HUES48 (cell line): Measurements from ENCODE around the gene CENPP.

Experiments used
- H3K27ac ChIP-seq: one replicate; pipeline ENCODE4 v1.7.0; 2013; ENCODE audit warnings: low read depth, low read length, inconsistent platforms
- H3K27me3 ChIP-seq: 2 replicates; pipeline ENCODE4 v1.6.1; 2013; ENCODE audit warnings: mild to moderate bottlenecking, low read length; ENCODE audit not compliant: control insufficient read depth, insufficient read depth
- H3K36me3 ChIP-seq: 2 replicates; pipeline ENCODE4 v1.6.1; 2013; ENCODE audit warnings: low read length; ENCODE audit not compliant: control insufficient read depth, insufficient read depth
- H3K4me1 ChIP-seq: 2 replicates; pipeline ENCODE4 v1.6.1; 2013; ENCODE audit warnings: mild to moderate bottlenecking, low read length; ENCODE audit not compliant: control insufficient read depth, insufficient read depth
- H3K4me3 ChIP-seq: 2 replicates; pipeline ENCODE4 v1.5.1; 2013; ENCODE audit warnings: mild to moderate bottlenecking, low read depth, low read length
- H3K9ac ChIP-seq: 2 replicates; pipeline ENCODE4 v1.6.1; 2013; ENCODE audit warnings: mild to moderate bottlenecking, low read depth, low read length, moderate library complexity
- H3K9me3 ChIP-seq: 2 replicates; pipeline ENCODE4 v1.6.1; 2013; ENCODE audit warnings: low read length; ENCODE audit not compliant: control insufficient read depth, insufficient read depth

The CENPP gene

GRCh38 chr9:92663126-92663525, 337.4 kb downstream of the CENPP start:
- no peaks in the 10 kb centered on the region for H3K9me3 ChIP-seq
- H3K27ac ChIP-seq: no peak overlapping the region
- no peak overlapping the region for H3K4me3 ChIP-seq
- H3K4me1 ChIP-seq: peaks cover 11% of the 10 kb centered on the region
- H3K27me3 ChIP-seq: no peaks in the 10 kb centered on the region
- H3K36me3 ChIP-seq: peaks cover 13% of the 10 kb centered on the region
- no peak overlapping the region for H3K9ac ChIP-seq

GRCh38 chr9:92663951-92664350, 338.2 kb downstream of the CENPP start:
- no peak overlapping the region for H3K9ac ChIP-seq
- no peaks in the 10 kb centered on the region for H3K27me3 ChIP-seq
- H3K9me3 ChIP-seq: no peaks in the 10 kb centered on the region
- peaks cover 15% of the 10 kb centered on the region for H3K4me1 ChIP-seq
- no peak overlapping the region for H3K27ac ChIP-seq
- H3K4me3 ChIP-seq: no peak overlapping the region
- H3K36me3 ChIP-seq: peaks cover 11% of the 10 kb centered on the region; the same call in 1 of the 2 replicates

GRCh38 chr9:92664394-92665152, 338.8 kb downstream of the CENPP start:
- Histone ChIP-seq H3K4me3 (no peak overlapping the region), H3K27ac (peak overlapping the region; percentile 6), H3K9ac (no peak overlapping the region), H3K36me3 (peaks cover 11% of the 10 kb centered on the region; the same call in 1 of the 2 replicates), H3K27me3 (no peaks in the 10 kb centered on the region), H3K9me3 (no peaks in the 10 kb centered on the region), H3K4me1 (peaks cover 12% of the 10 kb centered on the region)

- H3K27me3 ChIP-seq: no peaks in the 10 kb centered on the region
- H3K36me3 ChIP-seq: peaks cover 11% of the 10 kb centered on the region; the same call in 1 of the 2 replicates
- no peaks in the 10 kb centered on the region for H3K9me3 ChIP-seq
- H3K4me3 ChIP-seq: no peak overlapping the region
- no peak overlapping the region for H3K9ac ChIP-seq
- no peak overlapping the region for H3K27ac ChIP-seq
- H3K4me1 ChIP-seq: peaks cover 4% of the 10 kb centered on the region; the same call in 1 of the 2 replicates
These were observed 340.1 kb downstream of the CENPP start for GRCh38 chr9:92665836-92666235.

GRCh38 chr9:92666236-92666635, 340.5 kb downstream of the CENPP start:
- no peaks in the 10 kb centered on the region for H3K9me3 ChIP-seq
- peaks cover 4% of the 10 kb centered on the region; the same call in 1 of the 2 replicates for H3K4me1 ChIP-seq
- peaks cover 11% of the 10 kb centered on the region; the same call in 1 of the 2 replicates for H3K36me3 ChIP-seq
- no peak overlapping the region for H3K27ac ChIP-seq
- H3K4me3 ChIP-seq: no peak overlapping the region
- H3K27me3 ChIP-seq: no peaks in the 10 kb centered on the region
- H3K9ac ChIP-seq: no peak overlapping the region

- H3K4me1 ChIP-seq: peaks cover 4% of the 10 kb centered on the region; the same call in 1 of the 2 replicates
- H3K9ac ChIP-seq: no peak overlapping the region
- no peaks in the 10 kb centered on the region for H3K27me3 ChIP-seq
- H3K4me3 ChIP-seq: no peak overlapping the region
- H3K9me3 ChIP-seq: no peaks in the 10 kb centered on the region
- peaks cover 11% of the 10 kb centered on the region; the same call in 1 of the 2 replicates for H3K36me3 ChIP-seq
- no peak overlapping the region for H3K27ac ChIP-seq
These were observed 341.3 kb downstream of the CENPP start for GRCh38 chr9:92666912-92667532.

GRCh38 chr9:92668746-92669526, 343.2 kb downstream of the CENPP start:
- Histone ChIP-seq H3K9me3 (no peaks in the 10 kb centered on the region), H3K36me3 (peaks cover 11% of the 10 kb centered on the region; the same call in 1 of the 2 replicates), H3K9ac (peak overlapping the region; percentile 68), H3K4me1 (peaks cover 4% of the 10 kb centered on the region; the same call in 1 of the 2 replicates), H3K4me3 (peak overlapping the region; percentile 91), H3K27ac (peak overlapping the region; percentile 38), H3K27me3 (no peaks in the 10 kb centered on the region)

- H3K9me3 ChIP-seq: no peaks in the 10 kb centered on the region
- peaks cover 11% of the 10 kb centered on the region; the same call in 1 of the 2 replicates for H3K36me3 ChIP-seq
- no peaks in the 10 kb centered on the region for H3K27me3 ChIP-seq
- peak overlapping the region; percentile 38 for H3K27ac ChIP-seq
- peak overlapping the region; percentile 68 for H3K9ac ChIP-seq
- H3K4me1 ChIP-seq: peaks cover 4% of the 10 kb centered on the region; the same call in 1 of the 2 replicates
- H3K4me3 ChIP-seq: peak overlapping the region; percentile 91
These were observed 343.8 kb downstream of the CENPP start for GRCh38 chr9:92669527-92669889.
